ENCODE results near the gene UBE2V1.
"Not testable (repeated sequence)": the region's sequence is repeated elsewhere in the genome, so short reads cannot be mapped to it uniquely, and the experiment has no call there.

UBE2V1 gene

GRCh38 chr20:50113420-50114224, 672 bp upstream of the UBE2V1 start:
- no peak for DNase-seq

DNA sequence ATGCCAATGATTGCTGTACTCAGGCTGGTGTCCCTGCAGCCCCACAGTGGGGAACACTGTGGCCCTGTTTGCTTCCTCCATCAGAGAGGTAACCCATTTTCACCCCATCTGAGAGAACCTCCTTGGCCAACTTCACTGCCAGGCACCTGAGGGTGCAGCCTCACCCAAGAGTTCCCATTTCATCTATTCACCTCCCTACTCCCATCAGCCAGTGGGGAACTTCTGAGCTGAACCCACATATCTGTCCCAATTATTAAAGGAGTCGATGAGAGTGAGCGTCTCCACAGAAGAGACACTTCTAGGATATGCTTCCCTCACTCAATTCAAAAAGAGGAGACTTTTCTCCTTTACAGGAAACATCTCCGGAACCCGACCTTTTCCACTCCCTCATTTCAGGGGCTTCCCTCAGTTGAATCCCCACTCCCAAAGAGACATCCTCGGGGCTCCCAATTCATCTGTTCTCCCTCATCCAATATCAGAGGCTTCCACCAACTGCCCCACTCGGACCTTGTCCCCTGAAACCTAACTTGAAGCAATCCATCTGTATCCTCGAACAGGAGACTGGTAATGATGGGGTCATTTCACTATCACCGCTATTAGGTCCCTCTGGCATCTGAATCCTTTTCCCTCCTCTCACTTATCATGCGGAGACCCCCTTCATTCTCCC, 988 bp downstream of the UBE2V1 start:
- DNase-seq = no peak

GRCh38 chr20:50111120-50111828, 1.7 kb downstream of the UBE2V1 start:
- DNase-seq = peak in 1 of 4 experiments; percentile 37

DNA sequence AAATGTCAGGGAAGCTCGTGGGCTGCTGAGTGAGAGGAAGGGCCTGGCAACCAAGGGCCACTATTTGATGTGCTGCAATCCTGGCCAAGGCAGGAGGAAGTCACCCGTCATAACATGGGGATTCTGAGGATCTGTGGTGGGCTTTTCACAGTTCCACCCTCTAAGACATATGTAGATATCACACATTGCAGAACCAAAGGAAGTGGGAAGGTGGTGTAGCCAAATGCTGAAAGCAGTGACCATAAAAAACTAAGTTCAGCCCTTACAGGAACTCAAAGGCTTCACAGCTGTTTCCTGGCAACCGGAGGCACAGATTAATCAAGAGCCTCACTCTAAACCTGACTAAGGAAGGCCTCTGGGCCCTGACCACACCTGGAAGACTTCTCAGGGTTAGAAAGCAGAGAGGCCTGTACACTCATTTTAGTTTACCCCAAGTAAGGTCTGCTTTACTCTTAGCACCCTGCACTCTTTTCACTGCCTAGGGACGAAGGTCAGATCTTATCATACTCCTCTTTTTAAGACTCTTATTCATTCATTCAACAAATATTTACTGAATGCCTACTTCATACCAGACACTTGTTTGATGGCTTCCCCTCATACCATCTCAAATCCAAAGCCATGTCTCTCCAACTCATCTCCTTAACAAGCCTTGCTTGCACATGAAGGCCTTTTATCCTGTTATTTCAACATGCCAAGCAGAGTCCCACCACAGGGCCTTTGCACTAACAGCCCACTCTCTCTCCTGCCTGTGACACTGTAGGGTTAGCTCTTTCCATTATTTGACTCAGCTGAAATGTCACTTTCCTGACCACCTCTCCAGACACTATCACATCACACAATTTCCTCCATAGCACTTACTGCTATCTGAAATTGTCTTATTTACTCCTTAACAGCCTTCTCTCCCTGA, 2.6 kb downstream of the UBE2V1 start:
- DNase-seq = no peak

DNA sequence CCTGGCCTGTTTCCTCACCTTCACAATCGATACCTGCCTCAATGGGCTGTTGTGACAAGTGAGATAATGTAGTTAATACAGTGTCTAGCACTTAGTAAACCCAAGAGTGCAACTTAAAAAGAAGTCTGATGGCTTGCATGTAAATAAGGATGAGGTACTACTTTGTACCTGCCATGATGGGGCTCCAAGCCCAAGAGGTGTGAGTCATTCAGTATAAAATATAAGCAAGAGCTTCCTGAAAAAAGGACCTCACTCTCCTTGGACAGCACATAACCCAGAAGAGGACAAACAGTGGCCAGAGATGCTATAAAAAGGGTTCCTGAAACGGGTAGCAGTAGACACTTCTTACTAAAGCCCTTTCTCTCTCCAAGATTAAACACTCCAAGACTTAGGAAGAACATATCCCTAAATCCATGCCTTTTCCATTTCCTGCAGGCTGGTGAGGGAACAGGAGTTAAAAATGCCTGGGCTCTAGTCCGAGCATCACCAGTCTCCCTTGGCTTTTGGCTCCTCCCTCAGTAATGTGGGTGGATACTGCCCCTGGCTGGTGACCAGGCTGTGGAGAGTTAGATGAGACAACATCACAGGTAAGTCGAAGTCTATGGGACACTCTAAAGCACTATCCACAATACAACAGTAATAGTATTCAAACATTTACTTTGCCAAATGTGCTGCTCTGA, 4.3 kb downstream of the UBE2V1 start:
- no peak for DNase-seq

DNA sequence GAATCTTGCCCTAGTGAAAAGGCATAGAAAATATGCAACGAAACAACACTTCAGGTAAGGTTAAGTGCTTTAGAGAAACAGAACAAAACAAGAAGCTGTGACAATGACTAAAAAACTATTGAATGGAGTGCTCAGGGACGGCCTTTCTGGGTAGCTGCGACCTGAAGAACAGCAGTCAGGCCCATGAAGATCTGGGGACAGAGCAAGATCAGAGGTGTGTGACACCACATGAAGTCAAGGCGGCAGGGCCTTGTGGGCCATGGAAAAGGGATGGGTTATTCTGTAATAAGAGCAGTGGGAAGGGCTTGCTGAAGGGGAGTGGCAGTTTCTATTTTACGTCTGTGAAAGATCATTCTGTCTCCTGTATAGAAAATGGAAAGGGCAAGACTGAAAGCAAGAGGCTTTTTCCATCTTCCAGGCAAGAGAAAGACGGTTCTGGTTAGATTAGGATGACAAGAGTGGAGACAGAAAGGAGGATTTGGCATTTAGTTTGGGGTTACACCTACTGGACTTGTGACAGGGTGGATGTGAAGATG, 5.1 kb downstream of the UBE2V1 start:
- no peak for DNase-seq

DNA sequence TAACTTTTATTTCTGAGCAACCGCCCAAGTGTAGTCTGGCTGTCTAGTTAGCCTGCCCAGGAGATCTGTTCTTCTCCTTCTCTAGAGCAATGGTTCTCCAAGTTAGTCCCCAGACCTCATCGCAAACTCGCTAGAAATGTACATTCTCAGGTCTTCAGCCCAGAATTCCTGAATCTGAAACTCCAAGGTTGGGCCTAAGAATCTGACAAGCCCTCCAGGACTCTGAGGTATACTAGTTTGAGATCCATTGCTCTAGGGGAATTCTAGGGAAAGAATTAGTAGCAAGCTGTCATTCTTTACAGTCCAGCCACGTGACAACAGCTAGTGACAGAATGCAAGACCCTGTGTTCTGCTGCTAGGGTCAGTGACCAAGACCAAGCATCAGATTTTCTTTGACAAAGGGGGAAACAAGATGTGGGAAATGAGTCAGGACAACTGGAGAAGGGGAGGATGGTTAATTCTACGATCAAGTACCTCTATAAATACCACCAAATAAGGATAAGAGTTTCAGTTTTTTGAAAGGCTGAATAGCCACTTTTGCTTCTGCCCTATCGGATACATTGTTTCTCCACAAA, 5.8 kb downstream of the UBE2V1 start:
- no peak for DNase-seq

- not testable (repeated sequence) for DNase-seq
Observed at GRCh38 chr20:50106669-50107068, 6.3 kb downstream of the UBE2V1 start.

GRCh38 chr20:50103464-50104107, 9.4 kb downstream of the UBE2V1 start:
- not testable (repeated sequence) for DNase-seq

- not testable (repeated sequence) for DNase-seq
Observed at GRCh38 chr20:50102551-50102950, 10.4 kb downstream of the UBE2V1 start.

GRCh38 chr20:50101887-50102286, 11.1 kb downstream of the UBE2V1 start:
- DNase-seq = no peak

DNA sequence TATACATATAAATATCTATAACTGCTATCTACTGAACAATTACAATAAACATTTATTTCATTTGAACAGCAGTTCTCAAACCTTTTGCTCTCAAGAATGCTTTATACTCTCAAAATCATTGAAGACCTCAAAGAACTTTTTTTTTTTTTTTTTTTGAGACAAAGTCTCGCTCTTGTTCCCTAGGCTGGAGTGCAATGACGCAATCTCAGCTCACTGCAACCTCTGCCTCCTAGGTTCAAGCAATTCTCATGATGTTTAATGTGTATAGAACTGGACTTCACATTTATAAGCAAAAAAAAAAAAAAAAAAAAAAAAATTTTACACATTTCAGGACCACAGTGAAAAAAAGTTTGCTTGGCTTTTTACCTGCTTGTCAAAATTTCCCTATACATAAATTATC, 11.7 kb downstream of the UBE2V1 start:
- no peak for DNase-seq

GRCh38 chr20:50100552-50100951, 12.4 kb downstream of the UBE2V1 start:
- DNase-seq = no peak

DNA sequence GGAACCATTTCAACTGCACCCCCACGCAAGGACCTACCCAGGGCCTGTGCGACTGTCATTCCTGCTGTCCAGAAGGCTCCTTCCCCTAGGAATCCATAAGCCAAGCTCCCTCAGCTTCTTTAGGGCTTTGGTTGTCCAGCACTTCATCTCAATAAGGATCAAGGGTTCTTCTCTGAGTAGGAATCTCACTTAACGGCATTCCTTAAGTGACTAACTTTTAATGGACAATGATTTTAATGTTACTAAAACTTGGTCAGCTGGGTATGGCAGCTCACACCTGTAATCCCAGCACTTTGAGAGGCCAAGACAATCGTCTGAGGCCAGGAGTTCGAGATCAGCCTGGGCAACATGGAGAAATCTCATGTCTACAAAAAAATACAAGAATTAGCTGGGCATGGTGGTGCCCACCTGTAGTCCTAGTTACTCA, 13.4 kb downstream of the UBE2V1 start:
- DNase-seq = no peak

- no peak for DNase-seq
Observed at GRCh38 chr20:50099113-50099512, 13.8 kb downstream of the UBE2V1 start.

GRCh38 chr20:50098259-50098658, 14.7 kb downstream of the UBE2V1 start:
- no peak for DNase-seq

- DNase-seq = no peak
Observed at GRCh38 chr20:50097843-50098242, 15.1 kb downstream of the UBE2V1 start.

- no peak for DNase-seq
Observed at GRCh38 chr20:50096237-50096636, 16.7 kb downstream of the UBE2V1 start.

- DNase-seq = no peak
Observed at GRCh38 chr20:50095476-50096078, 17.4 kb downstream of the UBE2V1 start.

- DNase-seq = no peak
Observed at GRCh38 chr20:50094522-50094921, 18.4 kb downstream of the UBE2V1 start.
